Endothelial cell of umbilical vein (primary cell): Measurements from ENCODE around the gene SNED1.

ENCODE experiments used
- EZH2 ChIP-seq: IDR thresholded peaks from 2 replicates; pipeline ENCODE4 v1.6.1; 2012; ENCODE audit warnings: borderline replicate concordance, low read depth, mild to moderate bottlenecking, moderate library complexity, low read length, inconsistent platforms; ENCODE audit not compliant: severe bottlenecking
- FOS ChIP-seq: IDR thresholded peaks from 2 replicates; pipeline ENCODE4 v1.6.1; 2011; ENCODE audit warnings: mild to moderate bottlenecking, low read length, moderate library complexity, borderline replicate concordance; ENCODE audit not compliant: insufficient read depth
- JUN ChIP-seq: IDR thresholded peaks from 2 replicates; pipeline ENCODE4 v1.6.1; 2011; ENCODE audit warnings: borderline replicate concordance, low read depth; ENCODE audit not compliant: insufficient read length, insufficient read depth
- MYC ChIP-seq: IDR thresholded peaks from one replicate; pipeline ENCODE4 v1.6.1; 2011; ENCODE audit warnings: mild to moderate bottlenecking, low read depth, low read length
- POLR2A ChIP-seq: IDR thresholded peaks from 2 replicates; pipeline ENCODE4 v1.6.1; 2012; ENCODE audit warnings: low read depth, mild to moderate bottlenecking, control low read depth, low read length
- POLR2AphosphoS5 ChIP-seq: IDR thresholded peaks from 2 replicates; pipeline ENCODE4 v1.6.1; 2012; ENCODE audit warnings: low read depth, mild to moderate bottlenecking, control low read depth, low read length, moderate library complexity; ENCODE audit not compliant: insufficient read depth
- TF ChIP-seq, protein P1 (sequence below), 2 donors: IDR thresholded peaks; 1 replicate in 1 of 2; 2 replicates in 1 of 2; pipeline ENCODE4 v1.5.1; 2011; ENCODE audit warnings: low read length in 2 of 2, mild to moderate bottlenecking in 2 of 2, moderate library complexity in 2 of 2, control low read depth in 1 of 2, inconsistent platforms in 1 of 2, low read depth in 1 of 2; ENCODE audit not compliant: insufficient read depth in 1 of 2; ENCODE audit errors: extremely low read depth in 1 of 2
- TF ChIP-seq, protein P2 (sequence below): IDR thresholded peaks from 2 replicates; pipeline ENCODE4 v1.6.1; 2011; ENCODE audit not compliant: insufficient read depth, insufficient read length

DNA sequence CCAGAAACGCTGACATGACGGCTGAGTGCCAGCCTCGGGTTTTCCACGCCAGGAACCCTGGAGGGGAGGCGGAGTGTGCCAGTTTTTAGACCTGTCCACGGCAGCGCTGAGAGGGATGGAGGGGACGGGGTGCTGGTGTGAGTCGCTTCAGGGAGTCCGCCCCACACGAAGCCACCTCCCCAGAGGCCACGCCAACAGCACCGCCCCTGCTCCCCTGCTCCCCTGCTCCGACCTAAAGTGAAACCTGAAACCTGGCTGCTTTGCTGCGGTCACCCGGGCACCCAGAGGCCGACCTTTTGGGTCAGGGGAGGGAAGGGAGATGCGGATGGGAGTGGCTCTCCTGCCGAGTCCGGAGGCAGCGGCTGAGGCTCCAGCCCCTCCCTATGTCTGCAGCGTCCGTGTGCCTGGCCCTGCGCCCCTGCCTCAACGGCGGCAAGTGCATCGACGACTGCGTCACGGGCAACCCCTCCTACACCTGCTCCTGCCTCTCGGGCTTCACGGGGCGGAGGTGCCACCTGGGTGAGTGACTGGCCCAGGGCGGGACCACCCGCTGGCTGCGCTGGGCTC is 38.1 kb downstream of the SNED1 start:
- TF ChIP-seq, protein P1, sequence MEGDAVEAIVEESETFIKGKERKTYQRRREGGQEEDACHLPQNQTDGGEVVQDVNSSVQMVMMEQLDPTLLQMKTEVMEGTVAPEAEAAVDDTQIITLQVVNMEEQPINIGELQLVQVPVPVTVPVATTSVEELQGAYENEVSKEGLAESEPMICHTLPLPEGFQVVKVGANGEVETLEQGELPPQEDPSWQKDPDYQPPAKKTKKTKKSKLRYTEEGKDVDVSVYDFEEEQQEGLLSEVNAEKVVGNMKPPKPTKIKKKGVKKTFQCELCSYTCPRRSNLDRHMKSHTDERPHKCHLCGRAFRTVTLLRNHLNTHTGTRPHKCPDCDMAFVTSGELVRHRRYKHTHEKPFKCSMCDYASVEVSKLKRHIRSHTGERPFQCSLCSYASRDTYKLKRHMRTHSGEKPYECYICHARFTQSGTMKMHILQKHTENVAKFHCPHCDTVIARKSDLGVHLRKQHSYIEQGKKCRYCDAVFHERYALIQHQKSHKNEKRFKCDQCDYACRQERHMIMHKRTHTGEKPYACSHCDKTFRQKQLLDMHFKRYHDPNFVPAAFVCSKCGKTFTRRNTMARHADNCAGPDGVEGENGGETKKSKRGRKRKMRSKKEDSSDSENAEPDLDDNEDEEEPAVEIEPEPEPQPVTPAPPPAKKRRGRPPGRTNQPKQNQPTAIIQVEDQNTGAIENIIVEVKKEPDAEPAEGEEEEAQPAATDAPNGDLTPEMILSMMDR (IDR thresholded peaks at IDR 0.05; ENCODE audit: extremely low read depth in 1 of 2, insufficient read depth in 1 of 2, low read depth in 1 of 2, low read length in 2 of 2), result no peak
- no peak for TF ChIP-seq EZH2
- no peak for TF ChIP-seq JUN
- no peak for TF ChIP-seq POLR2A
- TF ChIP-seq MYC, result no peak
- TF ChIP-seq POLR2AphosphoS5, result no peak
- TF ChIP-seq, protein P2, sequence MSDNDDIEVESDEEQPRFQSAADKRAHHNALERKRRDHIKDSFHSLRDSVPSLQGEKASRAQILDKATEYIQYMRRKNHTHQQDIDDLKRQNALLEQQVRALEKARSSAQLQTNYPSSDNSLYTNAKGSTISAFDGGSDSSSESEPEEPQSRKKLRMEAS, result no peak
- no peak for TF ChIP-seq FOS
